Measurements from ENCODE around the gene HDGF. TPM values are rescaled to one million over a fixed set of nuclear protein-coding genes. Genes with fewer than 3 reads are reported as not detected.

The HDGF gene
- total and polyA plus RNA-seq, 10 donors: 48.8 to 143 (median 95.6) TPM

DNA sequence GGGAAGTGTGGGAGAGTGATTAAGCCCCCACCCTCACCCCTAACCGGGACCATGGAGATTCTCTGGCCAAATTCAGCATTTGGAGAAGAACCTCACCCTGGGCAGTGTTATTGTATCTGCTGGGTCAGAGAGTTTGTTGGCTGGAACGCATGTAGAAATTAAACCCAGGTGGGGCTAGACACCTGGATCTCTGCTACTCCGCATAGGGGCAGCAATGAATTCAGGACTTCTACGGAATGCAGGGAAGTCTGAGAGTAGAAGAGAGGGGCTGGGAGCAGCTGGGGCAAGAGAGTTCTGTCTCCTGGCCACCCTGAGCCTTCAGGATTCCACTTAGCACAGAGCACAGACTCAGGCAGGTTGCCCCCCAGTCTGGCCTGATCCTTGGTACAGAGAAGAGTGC is 42.4 kb downstream of the HDGF start:
- Histone ChIP-seq H3K9me3 (no peaks in the 10 kb centered on the region), H3K27me3 (replicated peaks in 1 of 7) (peaks cover 0 to 31% (median 23%) of the 10 kb centered on the region in 7 donors), H3K4me3 (no peak overlapping the region), H3K36me3 (peaks cover 0 to 9% (median 0%) of the 10 kb centered on the region in 6 donors), H3K4me1 (peaks cover 21 to 38% (median 33%) of the 10 kb centered on the region in 6 donors), H3K27ac (no peak overlapping the region)
- intact Hi-C loops (cut with DNase I; ENCODE audit: low total_unique reads): no loop called here
- DNase-seq: no peak
- no peak for TF ChIP-seq POLR2AphosphoS5 (IDR thresholded peaks at IDR 0.05)
- TF ChIP-seq, protein P1, sequence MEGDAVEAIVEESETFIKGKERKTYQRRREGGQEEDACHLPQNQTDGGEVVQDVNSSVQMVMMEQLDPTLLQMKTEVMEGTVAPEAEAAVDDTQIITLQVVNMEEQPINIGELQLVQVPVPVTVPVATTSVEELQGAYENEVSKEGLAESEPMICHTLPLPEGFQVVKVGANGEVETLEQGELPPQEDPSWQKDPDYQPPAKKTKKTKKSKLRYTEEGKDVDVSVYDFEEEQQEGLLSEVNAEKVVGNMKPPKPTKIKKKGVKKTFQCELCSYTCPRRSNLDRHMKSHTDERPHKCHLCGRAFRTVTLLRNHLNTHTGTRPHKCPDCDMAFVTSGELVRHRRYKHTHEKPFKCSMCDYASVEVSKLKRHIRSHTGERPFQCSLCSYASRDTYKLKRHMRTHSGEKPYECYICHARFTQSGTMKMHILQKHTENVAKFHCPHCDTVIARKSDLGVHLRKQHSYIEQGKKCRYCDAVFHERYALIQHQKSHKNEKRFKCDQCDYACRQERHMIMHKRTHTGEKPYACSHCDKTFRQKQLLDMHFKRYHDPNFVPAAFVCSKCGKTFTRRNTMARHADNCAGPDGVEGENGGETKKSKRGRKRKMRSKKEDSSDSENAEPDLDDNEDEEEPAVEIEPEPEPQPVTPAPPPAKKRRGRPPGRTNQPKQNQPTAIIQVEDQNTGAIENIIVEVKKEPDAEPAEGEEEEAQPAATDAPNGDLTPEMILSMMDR (IDR thresholded peaks at IDR 0.05 in 8 of 11, conservative IDR thresholded peaks at IDR 0.05 in 3 of 11): no peak
- TF ChIP-seq POLR2A (IDR thresholded peaks at IDR 0.05): no peak
- 87 to 95% (median 92%) methylated on average over 4 of the region's 4 CpGs for WGBS, 5 donors

DNA sequence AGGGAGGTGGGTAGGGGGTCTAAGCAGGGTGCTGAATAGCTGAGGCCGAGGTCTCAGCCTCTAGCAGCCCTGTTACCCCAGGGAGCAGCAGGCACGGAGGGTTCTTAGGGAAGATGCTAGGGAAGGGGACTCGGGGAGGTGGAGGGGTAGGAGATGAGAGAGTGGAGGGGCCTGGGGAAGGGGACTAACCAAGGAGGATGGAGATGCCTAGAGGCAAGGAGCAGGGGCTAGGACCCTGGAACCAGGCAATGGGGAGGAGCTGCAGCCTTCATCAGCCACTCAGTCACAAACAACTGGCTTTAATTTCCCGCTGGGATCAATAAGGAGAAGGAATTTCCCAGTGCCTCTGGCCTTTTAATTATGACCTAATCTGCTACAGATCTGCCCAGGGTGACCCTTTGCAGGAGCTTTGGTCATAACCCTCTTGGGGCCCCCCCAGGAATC is 43.2 kb downstream of the HDGF start:
- whole genome bisulfite sequencing, 5 donors: 56 to 81% (median 61%) methylated on average over 4 of the region's 4 CpGs
- no peak for DNase-seq
- peaks cover 21 to 42% (median 33%) of the 10 kb centered on the region in 6 donors for H3K4me1 ChIP-seq
- H3K4me3 ChIP-seq: no peak overlapping the region
- no peaks in the 10 kb centered on the region for H3K9me3 ChIP-seq
- TF ChIP-seq, protein P1 (IDR thresholded peaks at IDR 0.05 in 8 of 11, conservative IDR thresholded peaks at IDR 0.05 in 3 of 11): no peak
- TF ChIP-seq POLR2A (IDR thresholded peaks at IDR 0.05) (no peak), POLR2AphosphoS5 (IDR thresholded peaks at IDR 0.05) (no peak)
- intact Hi-C loops (cut with DNase I; ENCODE audit: low total_unique reads): no loop called here
- peaks cover 0 to 39% (median 31%) of the 10 kb centered on the region in 7 donors for H3K27me3 ChIP-seq (replicated peaks in 1 of 7)
- H3K36me3 ChIP-seq: peaks cover 0 to 9% (median 0%) of the 10 kb centered on the region in 6 donors
- no peak overlapping the region for H3K27ac ChIP-seq

DNA sequence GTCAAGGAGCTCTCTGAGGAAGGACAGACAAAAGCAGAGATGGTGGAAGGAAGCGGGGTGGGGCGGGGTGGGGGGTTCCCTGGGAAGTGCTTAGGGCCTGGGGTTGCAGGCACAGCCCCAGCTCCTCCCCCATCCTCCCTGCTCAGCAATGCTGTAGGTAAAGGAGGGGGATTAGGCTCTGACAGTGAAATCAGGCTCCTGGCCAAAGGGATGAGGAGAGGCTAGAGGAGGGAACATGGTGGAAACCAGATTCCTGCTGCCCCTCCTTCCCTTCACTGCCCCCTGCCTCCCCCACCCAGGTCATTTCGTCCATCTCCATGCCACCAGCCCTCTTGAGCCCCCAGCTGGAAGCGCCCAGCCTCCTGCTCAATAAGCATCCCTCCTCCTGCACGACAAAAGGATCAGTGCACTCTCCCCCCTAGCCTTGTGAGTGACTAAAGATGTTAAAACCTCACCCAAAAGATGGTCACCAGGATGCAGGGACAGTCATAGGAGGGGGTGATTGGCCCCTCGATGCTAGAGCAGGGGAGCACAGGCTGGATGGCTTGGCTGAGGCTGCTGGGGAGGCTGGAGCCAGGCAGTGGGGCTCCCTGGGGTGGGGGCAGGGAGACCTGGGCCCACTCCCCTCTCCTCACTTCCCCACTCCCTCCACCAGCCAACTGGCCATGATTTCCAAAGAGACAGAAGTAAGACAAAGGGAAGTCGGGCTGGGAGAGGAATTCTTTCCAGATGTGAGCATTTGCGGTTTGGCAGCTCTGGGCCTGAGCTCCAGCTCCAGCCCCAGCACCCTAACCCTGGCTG is 43.9 kb downstream of the HDGF start:
- no peak overlapping the region for H3K4me3 ChIP-seq
- intact Hi-C loops (cut with DNase I; ENCODE audit: low total_unique reads): no loop called here
- H3K27me3 ChIP-seq (replicated peaks in 1 of 7): peaks cover 0 to 45% (median 34%) of the 10 kb centered on the region in 7 donors
- no peaks in the 10 kb centered on the region for H3K9me3 ChIP-seq
- DNase-seq: no peak
- TF ChIP-seq POLR2A (IDR thresholded peaks at IDR 0.05) (no peak), POLR2AphosphoS5 (IDR thresholded peaks at IDR 0.05) (peak in 1 of 3 donors; percentile 41)
- TF ChIP-seq, protein P1 (IDR thresholded peaks at IDR 0.05 in 8 of 11, conservative IDR thresholded peaks at IDR 0.05 in 3 of 11): no peak
- peaks cover 21 to 42% (median 33%) of the 10 kb centered on the region in 6 donors for H3K4me1 ChIP-seq
- no peak overlapping the region for H3K27ac ChIP-seq
- H3K36me3 ChIP-seq: peaks cover 0 to 3% (median 0%) of the 10 kb centered on the region in 6 donors
- 55 to 73% (median 60%) methylated on average over 8 of the region's 8 CpGs for WGBS, 5 donors

All from spleen (tissue), 11 donors.